HepG2 (cell line): ENCODE data around the gene GALR3. TPM values are rescaled to one million over a fixed set of nuclear protein-coding genes. Genes with fewer than 3 reads are reported as not detected.

Experiments
- AGO2 ChIP-seq: fragments of 200-400 bp; formaldehyde crosslinking; optimal IDR thresholded peaks from 2 replicates; pipeline ENCODE3; 2017; ENCODE audit warnings: mild to moderate bottlenecking, low read depth, low read length, moderate library complexity
- AHR ChIP-seq: IDR thresholded peaks from 2 replicates; pipeline ENCODE4 v1.6.1; 2018; ENCODE audit warnings: missing genetic modification reagents, missing compliant biosample characterization
- ATF6 ChIP-seq: sonication (generic); formaldehyde crosslinking; conservative IDR thresholded peaks from 2 replicates; pipeline ENCODE4 v1.4.0; 2020; ENCODE audit warnings: missing genetic modification reagents
- HIC2 ChIP-seq: sonication (generic); formaldehyde crosslinking; IDR thresholded peaks from 2 replicates; pipeline ENCODE4 v1.9.0; 2022; ENCODE audit warnings: low read depth, missing genetic modification reagents
- HMGXB4 ChIP-seq, 2 experiments: sonication (generic) in 1 of 2; formaldehyde crosslinking in 1 of 2; IDR thresholded peaks; 2 replicates each; pipeline versions ENCODE4 v1.4.0 to v1.6.1; 2018 to 2020; ENCODE audit warnings: missing genetic modification reagents in 2 of 2, borderline replicate concordance in 1 of 2, low read depth in 1 of 2, mild to moderate bottlenecking in 1 of 2, missing biosample characterization in 1 of 2
- HNF4A ChIP-seq: sonication (generic); formaldehyde crosslinking; IDR thresholded peaks from 2 replicates; pipeline ENCODE4 v1.4.0; 2020; ENCODE audit warnings: missing genetic modification reagents
- NFYB ChIP-seq: sonication (generic); formaldehyde crosslinking; IDR thresholded peaks from 2 replicates; pipeline ENCODE4 v1.4.0; 2020; ENCODE audit warnings: missing genetic modification reagents
- RBM39 ChIP-seq: fragments of 200-400 bp; formaldehyde crosslinking; IDR thresholded peaks from one replicate; pipeline ENCODE4 v1.6.1; 2018; ENCODE audit warnings: antibody characterized with exemption, mild to moderate bottlenecking, low read depth, low read length; ENCODE audit not compliant: poor library complexity, severe bottlenecking
- SOX5 ChIP-seq: IDR thresholded peaks from 2 replicates; pipeline ENCODE4 v1.6.1; 2016; ENCODE audit warnings: borderline replicate concordance
- TAF15 ChIP-seq: fragments of 200-400 bp; formaldehyde crosslinking; IDR thresholded peaks from one replicate; pipeline ENCODE4 v1.6.1; 2018; ENCODE audit warnings: mild to moderate bottlenecking, low read depth, low read length; ENCODE audit not compliant: poor library complexity, severe bottlenecking
- ZBTB34 ChIP-seq: sonication (generic); formaldehyde crosslinking; IDR thresholded peaks from 2 replicates; pipeline ENCODE4 v1.8.0; 2022; ENCODE audit warnings: mild to moderate bottlenecking, missing genetic modification reagents
- ZBTB4 ChIP-seq: sonication (generic); formaldehyde crosslinking; IDR thresholded peaks from 2 replicates; pipeline ENCODE4 v1.4.0; 2020; ENCODE audit warnings: missing genetic modification reagents, mild to moderate bottlenecking, borderline replicate concordance
- ZBTB44 ChIP-seq: sonication (generic); formaldehyde crosslinking; IDR thresholded peaks from 2 replicates; pipeline ENCODE4 v1.4.0; 2020; ENCODE audit warnings: missing genetic modification reagents
- ZNF607 ChIP-seq: sonication (generic); formaldehyde crosslinking; IDR thresholded peaks from 2 replicates; pipeline ENCODE4 v1.5.1; 2020; ENCODE audit warnings: missing genetic modification reagents, mild to moderate bottlenecking, borderline replicate concordance
- ZNF619 ChIP-seq: sonication (generic); formaldehyde crosslinking; IDR thresholded peaks from 2 replicates; pipeline ENCODE4 v1.4.0; 2020; ENCODE audit warnings: mild to moderate bottlenecking, missing genetic modification reagents
- polyA plus RNA-seq, 8 experiments: library from polyadenylated mRNA; depleted of rRNA in 3 of 8; stranded (reverse) in 7 of 8; unstranded in 1 of 8; fragments of >200 nt; fragmentation: Illumina TruSeq in 4 of 8; extraction: Trizol in 4 of 8; gene quantifications; 2 replicates each; pipeline versions ENCODE4 v1.2.1 to v1.2.3, GENCODE V29; 2011 to 2016; ENCODE audit warnings: low read depth in 4 of 8, missing spikeins in 1 of 8, mixed read lengths in 1 of 8; ENCODE audit not compliant: insufficient read depth in 1 of 8
- total RNA-seq, 5 experiments: library from RNA; depleted of rRNA; stranded (reverse); fragments of >200 nt; fragmentation: Illumina TruSeq; extraction: Trizol; gene quantifications; 2 replicates each; pipeline ENCODE4 v1.2.3, GENCODE V29; 2016; ENCODE audit warnings: low read depth in 1 of 5

Gene GALR3
- total and polyA plus RNA-seq, 2 of the 13 experiments (the other 11 are each of a cell fraction or from before 2014, with no cell fraction given): 0.13 TPM; not detected in 1

GRCh38 chr22:37817705-37818408 lies 5.3 kb upstream of the GALR3 start (continued):
- TF ChIP-seq TAF15: no peak
- TF ChIP-seq ATF6 (CRISPR knock-in tag): no peak
- no peak for TF ChIP-seq ZNF607 (CRISPR knock-in tag)
- TF ChIP-seq ZNF619: peak; percentile 97
- peak; percentile 87 for TF ChIP-seq HNF4A (CRISPR knock-in tag)
- peak; percentile 81 to 84; a peak in 3 of 4 replicates for TF ChIP-seq HMGXB4 (CRISPR knock-in tag; IDR thresholded peaks at IDR 0.05; ENCODE audit: borderline replicate concordance in 1 of 2, low read depth in 1 of 2)
- TF ChIP-seq RBM39: no peak
- 0 out of 2 replicates have a peak, but pooled peaks have one; percentile 50 for TF ChIP-seq AHR (CRISPR knock-in tag)
- TF ChIP-seq AGO2: peak; percentile 84
- peak; percentile 42; the same call in 1 of the 2 replicates for TF ChIP-seq NFYB
- TF ChIP-seq ZBTB44 (CRISPR knock-in tag): no peak
- TF ChIP-seq HIC2 (CRISPR knock-in tag): peak; percentile 89
- TF ChIP-seq ZBTB4 (CRISPR knock-in tag): peak; percentile 92
- peak; percentile 82 for TF ChIP-seq SOX5 (CRISPR knock-in tag)
- TF ChIP-seq ZBTB34 (CRISPR knock-in tag): no peak
